Right atrium auricular region (tissue), 2 donors: Measurements from ENCODE around the gene CDKAL1. TPM values are rescaled to one million over a fixed set of nuclear protein-coding genes. Genes with fewer than 3 reads are reported as not detected.
A peak's percentile ranks its signal among the peaks of the same experiment; 100 is the strongest.

ENCODE experiments used
- DNase-seq: peaks from one replicate; pipeline ENCODE4 v3.0.0-alpha.2; 2019; ENCODE audit warnings: low spot score
- H3K27ac ChIP-seq, 2 donors: fragments of 200-600 bp; sonication (generic); 1 replicate in 1 of 2; 2 replicates in 1 of 2; pipeline ENCODE4 v1.5.1; 2016 to 2019
- H3K27me3 ChIP-seq, 2 donors: fragments of 200-600 bp; sonication (generic); one replicate each; pipeline versions ENCODE4 v1.5.1 to v1.6.0; 2017 to 2019
- H3K36me3 ChIP-seq: fragments of 200-600 bp; sonication (generic); one replicate; pipeline ENCODE4 v1.5.1; 2016
- H3K4me1 ChIP-seq, 2 donors: fragments of 200-600 bp; sonication (generic); one replicate each; pipeline versions ENCODE4 v1.5.1 to v1.6.0; 2017 to 2019
- H3K4me3 ChIP-seq, 2 donors: fragments of 200-600 bp; sonication (generic); 1 replicate in 1 of 2; 2 replicates in 1 of 2; pipeline ENCODE4 v1.5.1; 2017 to 2019; ENCODE audit warnings: mild to moderate bottlenecking in 1 of 2, moderate library complexity in 1 of 2
- H3K9me3 ChIP-seq, 2 donors: fragments of 200-600 bp; sonication (generic); one replicate each; pipeline ENCODE4 v1.5.1; 2019
- total RNA-seq, 2 donors: library from RNA; depleted of rRNA; stranded (reverse); fragments of >200 nt; gene quantifications; one replicate each; pipeline ENCODE4 v1.1.0, GENCODE V29; 2016
- TF ChIP-seq, protein P1 (sequence below), 2 donors: fragments of 200-600 bp; sonication (generic); IDR thresholded peaks; one replicate each; pipeline ENCODE4 v1.5.1; 2019; ENCODE audit warnings: antibody characterized with exemption in 2 of 2

Gene CDKAL1
- total RNA-seq, 2 donors from 2014 or later: 8.8 to 10.5 TPM

DNA sequence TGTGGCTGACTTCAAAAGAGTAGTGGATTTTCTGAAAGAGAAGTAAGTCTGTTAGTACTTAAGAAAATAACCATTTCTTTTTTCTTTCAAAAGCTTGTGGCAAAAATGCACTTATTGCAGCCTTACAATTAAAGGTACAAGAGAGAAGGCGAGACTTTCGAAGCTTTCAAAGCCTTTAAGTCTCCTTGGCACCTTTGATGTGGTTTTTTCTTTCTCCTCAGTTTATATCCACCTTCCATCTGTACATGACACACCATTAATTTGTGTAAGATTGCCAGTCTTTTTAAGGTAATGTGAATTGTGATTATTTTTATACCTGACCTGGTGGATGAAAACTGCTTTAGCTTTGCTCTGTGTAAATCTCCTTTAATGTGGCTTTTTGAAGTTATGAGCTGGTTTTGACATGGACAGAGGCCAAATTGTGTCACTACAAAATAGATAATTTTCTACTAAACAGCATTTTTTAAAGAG, 466.1 kb downstream of the CDKAL1 start:
- no peak for DNase-seq
- H3K36me3 ChIP-seq: no peaks in the 10 kb centered on the region
- TF ChIP-seq, protein P1, sequence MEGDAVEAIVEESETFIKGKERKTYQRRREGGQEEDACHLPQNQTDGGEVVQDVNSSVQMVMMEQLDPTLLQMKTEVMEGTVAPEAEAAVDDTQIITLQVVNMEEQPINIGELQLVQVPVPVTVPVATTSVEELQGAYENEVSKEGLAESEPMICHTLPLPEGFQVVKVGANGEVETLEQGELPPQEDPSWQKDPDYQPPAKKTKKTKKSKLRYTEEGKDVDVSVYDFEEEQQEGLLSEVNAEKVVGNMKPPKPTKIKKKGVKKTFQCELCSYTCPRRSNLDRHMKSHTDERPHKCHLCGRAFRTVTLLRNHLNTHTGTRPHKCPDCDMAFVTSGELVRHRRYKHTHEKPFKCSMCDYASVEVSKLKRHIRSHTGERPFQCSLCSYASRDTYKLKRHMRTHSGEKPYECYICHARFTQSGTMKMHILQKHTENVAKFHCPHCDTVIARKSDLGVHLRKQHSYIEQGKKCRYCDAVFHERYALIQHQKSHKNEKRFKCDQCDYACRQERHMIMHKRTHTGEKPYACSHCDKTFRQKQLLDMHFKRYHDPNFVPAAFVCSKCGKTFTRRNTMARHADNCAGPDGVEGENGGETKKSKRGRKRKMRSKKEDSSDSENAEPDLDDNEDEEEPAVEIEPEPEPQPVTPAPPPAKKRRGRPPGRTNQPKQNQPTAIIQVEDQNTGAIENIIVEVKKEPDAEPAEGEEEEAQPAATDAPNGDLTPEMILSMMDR (IDR thresholded peaks at IDR 0.05): no peak
- no peaks in the 10 kb centered on the region for H3K27me3 ChIP-seq
- no peak overlapping the region for H3K27ac ChIP-seq
- peaks cover 0 to 4% of the 10 kb centered on the region in 2 donors for H3K9me3 ChIP-seq
- no peak overlapping the region for H3K4me3 ChIP-seq
- H3K4me1 ChIP-seq: peaks cover 0 to 7% of the 10 kb centered on the region in 2 donors

DNA sequence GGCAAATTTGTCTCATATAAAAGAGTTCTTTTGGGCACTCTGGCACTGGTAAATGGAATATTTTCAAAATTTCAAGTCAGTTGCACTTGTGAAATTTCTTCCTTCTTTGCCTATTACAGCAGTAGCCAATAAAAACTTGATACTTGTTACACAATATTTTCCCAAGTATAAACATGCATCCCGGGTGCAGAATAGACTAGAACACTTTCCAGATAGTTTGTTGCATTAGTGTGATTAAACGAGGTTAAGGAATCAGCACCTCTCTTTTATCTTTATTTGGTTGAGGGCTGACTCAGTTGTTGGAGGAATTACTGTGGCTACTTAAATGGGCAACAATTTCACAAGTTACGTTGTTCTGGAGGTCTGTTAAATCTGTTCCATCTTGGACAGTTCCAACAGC, 467.5 kb downstream of the CDKAL1 start:
- no peaks in the 10 kb centered on the region for H3K36me3 ChIP-seq
- no peaks in the 10 kb centered on the region for H3K27me3 ChIP-seq
- no peak overlapping the region for H3K4me3 ChIP-seq
- TF ChIP-seq, protein P1 (IDR thresholded peaks at IDR 0.05): no peak
- H3K4me1 ChIP-seq: peaks cover 0 to 7% of the 10 kb centered on the region in 2 donors
- no peak overlapping the region for H3K27ac ChIP-seq
- no peaks in the 10 kb centered on the region for H3K9me3 ChIP-seq
- DNase-seq: no peak

DNA sequence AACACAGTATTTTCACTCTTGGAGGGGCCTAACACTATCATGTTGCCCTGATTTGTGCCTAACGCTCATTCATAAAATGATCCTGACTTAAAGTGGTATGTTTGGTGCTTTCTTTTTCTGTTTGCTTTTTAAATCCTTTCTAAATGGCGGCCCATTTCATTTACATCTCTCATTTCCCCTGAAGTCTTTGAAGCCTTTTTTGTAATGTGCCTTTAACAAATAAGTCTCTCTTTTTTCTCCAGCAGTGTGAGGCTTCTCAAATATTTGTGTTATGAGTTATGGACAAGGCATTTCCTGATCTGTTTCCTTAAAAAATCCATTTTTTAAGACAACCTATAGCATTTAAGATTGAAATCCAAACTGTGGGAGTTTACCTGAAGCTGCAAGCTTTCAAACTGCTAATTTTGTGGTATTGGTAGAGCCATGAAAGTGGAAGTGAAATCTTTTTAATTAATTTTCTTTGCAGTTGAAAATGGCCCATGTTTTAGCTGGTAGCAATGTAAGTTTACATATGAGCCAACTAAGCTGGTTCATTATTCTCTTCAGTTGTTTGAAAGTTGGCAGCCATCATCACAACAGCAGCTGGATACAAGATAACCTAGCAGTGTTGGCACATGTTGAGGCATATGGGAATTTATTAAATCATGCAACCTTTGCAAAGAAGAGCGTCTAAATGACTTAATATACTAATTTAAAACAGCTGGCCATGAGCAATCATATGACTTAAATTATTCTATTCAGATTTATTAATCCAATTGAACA, 469.7 kb downstream of the CDKAL1 start:
- TF ChIP-seq, protein P1 (IDR thresholded peaks at IDR 0.05): no peak
- no peak overlapping the region for H3K4me3 ChIP-seq
- no peaks in the 10 kb centered on the region for H3K9me3 ChIP-seq
- no peaks in the 10 kb centered on the region for H3K27me3 ChIP-seq
- no peaks in the 10 kb centered on the region for H3K36me3 ChIP-seq
- no peak overlapping the region for H3K27ac ChIP-seq
- no peak for DNase-seq
- H3K4me1 ChIP-seq: peaks cover 0 to 7% of the 10 kb centered on the region in 2 donors

DNA sequence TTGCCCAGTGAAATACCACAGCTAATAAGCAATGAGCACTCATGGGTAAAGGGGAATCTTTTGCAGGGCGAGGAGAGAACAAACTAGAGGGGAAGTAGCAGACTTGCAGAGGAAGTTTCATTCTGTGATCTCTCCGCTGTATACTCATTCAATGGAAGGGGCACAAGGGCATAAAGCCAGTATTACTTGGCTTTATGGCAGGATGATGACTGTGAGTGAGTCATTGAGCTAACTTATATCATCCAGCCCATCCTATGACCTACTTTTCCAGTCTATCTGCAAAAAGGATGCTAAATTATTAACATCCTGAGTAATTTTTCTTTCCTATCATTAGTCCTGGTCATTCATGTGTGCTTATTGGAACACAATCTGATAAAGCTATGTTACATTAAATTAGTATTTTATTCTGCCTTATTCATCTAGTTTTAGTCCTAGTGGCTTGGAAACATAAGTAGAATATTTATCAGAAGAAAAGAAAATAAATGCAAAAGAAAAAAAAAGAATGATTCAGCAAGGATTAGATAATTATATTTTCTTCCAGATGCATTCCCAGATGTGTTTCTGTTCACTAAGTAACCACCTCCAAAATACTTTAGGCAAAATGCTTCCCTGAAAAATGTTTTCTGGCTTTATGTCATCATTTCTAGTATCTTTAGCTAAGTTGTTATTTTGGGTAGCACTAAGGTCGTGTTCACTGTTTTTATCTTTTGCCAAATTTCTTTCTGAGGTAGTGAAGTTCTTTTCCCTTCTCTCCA, 471.7 kb downstream of the CDKAL1 start:
- DNase-seq: no peak
- TF ChIP-seq, protein P1 (IDR thresholded peaks at IDR 0.05): no peak

DNA sequence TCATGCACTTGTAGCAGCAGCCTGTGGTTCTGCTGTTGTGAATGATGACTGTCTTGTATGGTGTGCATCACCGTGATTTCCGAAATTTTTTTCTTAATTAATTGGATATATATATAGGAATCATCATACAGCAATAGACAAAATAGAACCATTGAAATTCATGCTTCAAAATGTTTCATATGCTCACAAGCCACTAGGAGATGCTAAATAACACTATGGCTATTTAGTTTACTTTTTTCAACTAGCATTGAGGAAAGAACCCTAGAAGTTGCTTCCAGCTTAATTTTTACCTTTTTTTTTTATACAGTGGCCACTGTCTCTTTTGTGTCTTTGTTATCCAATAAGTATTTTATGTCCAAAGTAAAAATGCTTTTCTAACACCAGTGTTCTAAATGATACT, 485.4 kb downstream of the CDKAL1 start:
- TF ChIP-seq, protein P1 (IDR thresholded peaks at IDR 0.05): peak in 1 of 2 donors; percentile 50
- no peak for DNase-seq
- H3K27me3 ChIP-seq: no peaks in the 10 kb centered on the region
- no peak overlapping the region for H3K27ac ChIP-seq
- H3K36me3 ChIP-seq: no peaks in the 10 kb centered on the region
- H3K4me1 ChIP-seq: peaks cover 0 to 4% of the 10 kb centered on the region in 2 donors
- no peaks in the 10 kb centered on the region for H3K9me3 ChIP-seq
- no peak overlapping the region for H3K4me3 ChIP-seq

More for the DNA sequence above, 471.7 kb downstream of the CDKAL1 start:
- Histone ChIP-seq H3K27ac (no peak overlapping the region), H3K4me1 (peaks cover 0 to 7% of the 10 kb centered on the region in 2 donors), H3K9me3 (no peaks in the 10 kb centered on the region), H3K36me3 (no peaks in the 10 kb centered on the region), H3K27me3 (no peaks in the 10 kb centered on the region), H3K4me3 (no peak overlapping the region)
